ENCODE measurements around the gene CYTH4.

CYTH4 gene

GRCh38 chr22:37258753-37259401 lies 23.4 kb upstream of the CYTH4 start:
- H3K4me3 Mint-ChIP-seq: no peak overlapping the region
- no peaks in the 10 kb centered on the region for H3K36me3 Mint-ChIP-seq (ENCODE audit: low read depth)
- H3K9me3 Mint-ChIP-seq: no peaks in the 10 kb centered on the region
- peak overlapping the region; percentile 22 for H3K27ac Mint-ChIP-seq
- H3K4me1 Mint-ChIP-seq (ENCODE audit: low read depth): peaks cover 39% of the 10 kb centered on the region
- peaks cover 8% of the 10 kb centered on the region for H3K27me3 Mint-ChIP-seq (ENCODE audit: low read depth)

GRCh38 chr22:37259540-37260029 lies 22.7 kb upstream of the CYTH4 start:
- H3K36me3 Mint-ChIP-seq (ENCODE audit: low read depth): no peaks in the 10 kb centered on the region
- peaks cover 6% of the 10 kb centered on the region for H3K9me3 Mint-ChIP-seq
- H3K27ac Mint-ChIP-seq: peak overlapping the region; percentile 55
- H3K4me3 Mint-ChIP-seq: no peak overlapping the region
- peaks cover 39% of the 10 kb centered on the region for H3K4me1 Mint-ChIP-seq (ENCODE audit: low read depth)
- peaks cover 8% of the 10 kb centered on the region for H3K27me3 Mint-ChIP-seq (ENCODE audit: low read depth)

GRCh38 chr22:37260155-37260795 lies 22.0 kb upstream of the CYTH4 start:
- H3K36me3 Mint-ChIP-seq (ENCODE audit: low read depth): peaks cover 1% of the 10 kb centered on the region
- peaks cover 8% of the 10 kb centered on the region for H3K27me3 Mint-ChIP-seq (ENCODE audit: low read depth)
- peaks cover 9% of the 10 kb centered on the region for H3K9me3 Mint-ChIP-seq
- peaks cover 34% of the 10 kb centered on the region for H3K4me1 Mint-ChIP-seq (ENCODE audit: low read depth)
- no peak overlapping the region for H3K27ac Mint-ChIP-seq
- H3K4me3 Mint-ChIP-seq: no peak overlapping the region

DNA sequence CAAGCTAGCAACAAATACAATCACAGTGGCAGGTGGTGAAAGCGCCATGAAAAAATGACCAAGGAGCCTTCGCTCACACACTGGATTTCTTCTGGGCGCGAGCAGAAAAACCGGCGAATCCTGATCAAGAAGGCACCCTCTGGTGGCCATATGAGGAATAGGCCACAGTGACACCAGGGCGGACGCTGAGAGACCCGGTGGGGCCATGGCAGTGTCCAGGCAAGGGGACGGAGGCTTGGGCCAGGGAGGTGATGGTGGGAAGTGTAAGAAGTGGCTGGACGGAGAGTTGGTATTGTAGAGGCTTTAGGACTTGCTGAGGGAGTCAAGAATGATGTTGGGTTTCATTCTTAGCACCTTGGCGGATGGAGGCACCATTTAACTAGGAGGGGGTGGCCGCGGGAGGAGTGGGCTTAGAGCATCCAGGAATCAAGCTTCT lies 21.4 kb upstream of the CYTH4 start:
- peaks cover 9% of the 10 kb centered on the region for H3K9me3 Mint-ChIP-seq
- peaks cover 8% of the 10 kb centered on the region for H3K27me3 Mint-ChIP-seq (ENCODE audit: low read depth)
- H3K27ac Mint-ChIP-seq: peak overlapping the region; percentile 50
- H3K4me3 Mint-ChIP-seq: no peak overlapping the region
- peaks cover 32% of the 10 kb centered on the region for H3K4me1 Mint-ChIP-seq (ENCODE audit: low read depth)
- peaks cover 1% of the 10 kb centered on the region for H3K36me3 Mint-ChIP-seq (ENCODE audit: low read depth)

- Mint-ChIP-seq H3K36me3 (ENCODE audit: low read depth) (peaks cover 1% of the 10 kb centered on the region), H3K4me1 (ENCODE audit: low read depth) (peaks cover 35% of the 10 kb centered on the region), H3K27ac (no peak overlapping the region), H3K27me3 (ENCODE audit: low read depth) (peaks cover 8% of the 10 kb centered on the region), H3K9me3 (peaks cover 9% of the 10 kb centered on the region), H3K4me3 (no peak overlapping the region)
These were observed 20.0 kb upstream of the CYTH4 start for GRCh38 chr22:37262346-37262745.

DNA sequence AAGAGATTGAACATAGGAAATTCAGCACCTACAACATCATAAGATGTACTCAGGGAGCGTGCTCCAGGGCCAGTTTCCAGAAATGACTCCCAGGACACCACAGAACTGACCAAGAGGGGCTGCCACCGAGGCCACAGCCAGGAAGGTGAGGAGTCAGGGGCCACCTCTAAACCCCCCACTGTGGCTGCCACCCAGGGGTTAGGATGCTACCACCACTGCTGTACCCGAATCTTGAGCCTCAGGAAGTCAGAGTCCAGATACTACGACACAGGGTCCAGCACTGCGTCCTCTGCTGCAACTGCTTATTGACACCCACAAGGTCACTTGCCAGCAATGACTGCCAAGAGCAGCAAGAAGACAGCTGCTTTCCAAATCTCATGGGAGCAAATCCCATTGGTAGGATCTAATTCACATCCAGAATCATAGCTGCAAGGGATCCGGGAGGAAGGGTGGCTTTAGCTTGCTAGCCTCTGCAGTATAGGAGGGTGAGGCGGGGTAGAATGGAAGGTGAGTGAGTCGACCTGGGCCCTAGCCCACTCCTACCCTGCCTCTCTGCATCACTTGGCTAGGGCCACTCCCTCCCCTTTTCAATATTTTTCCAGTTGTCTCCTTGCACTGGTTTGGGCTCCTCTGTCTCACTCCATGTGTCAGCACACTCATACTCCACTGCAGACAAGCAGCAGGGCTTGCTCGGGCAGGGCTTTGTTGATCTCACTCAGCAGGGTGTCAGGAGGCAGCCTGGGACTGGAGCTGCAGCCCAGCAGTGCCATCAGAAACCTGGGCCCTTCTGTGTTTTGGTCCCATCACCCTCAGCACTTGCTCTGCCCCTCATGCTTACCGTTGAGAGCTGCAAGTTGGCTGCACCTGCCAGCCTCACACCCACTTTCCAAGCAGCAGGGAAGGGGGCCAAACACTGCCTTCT lies 18.1 kb upstream of the CYTH4 start:
- no peak overlapping the region for H3K4me3 Mint-ChIP-seq
- H3K4me1 Mint-ChIP-seq (ENCODE audit: low read depth): peaks cover 37% of the 10 kb centered on the region
- peaks cover 8% of the 10 kb centered on the region for H3K27me3 Mint-ChIP-seq (ENCODE audit: low read depth)
- no peak overlapping the region for H3K27ac Mint-ChIP-seq
- peaks cover 1% of the 10 kb centered on the region for H3K36me3 Mint-ChIP-seq (ENCODE audit: low read depth)
- peaks cover 9% of the 10 kb centered on the region for H3K9me3 Mint-ChIP-seq

- H3K9me3 Mint-ChIP-seq: peaks cover 9% of the 10 kb centered on the region
- H3K4me3 Mint-ChIP-seq: peak overlapping the region; percentile 74
- H3K4me1 Mint-ChIP-seq (ENCODE audit: low read depth): peaks cover 33% of the 10 kb centered on the region
- H3K36me3 Mint-ChIP-seq (ENCODE audit: low read depth): peaks cover 1% of the 10 kb centered on the region
- peak overlapping the region; percentile 86 for H3K27ac Mint-ChIP-seq
- H3K27me3 Mint-ChIP-seq (ENCODE audit: low read depth): peaks cover 4% of the 10 kb centered on the region
These were observed 15.7 kb upstream of the CYTH4 start for GRCh38 chr22:37266581-37267134.

DNA sequence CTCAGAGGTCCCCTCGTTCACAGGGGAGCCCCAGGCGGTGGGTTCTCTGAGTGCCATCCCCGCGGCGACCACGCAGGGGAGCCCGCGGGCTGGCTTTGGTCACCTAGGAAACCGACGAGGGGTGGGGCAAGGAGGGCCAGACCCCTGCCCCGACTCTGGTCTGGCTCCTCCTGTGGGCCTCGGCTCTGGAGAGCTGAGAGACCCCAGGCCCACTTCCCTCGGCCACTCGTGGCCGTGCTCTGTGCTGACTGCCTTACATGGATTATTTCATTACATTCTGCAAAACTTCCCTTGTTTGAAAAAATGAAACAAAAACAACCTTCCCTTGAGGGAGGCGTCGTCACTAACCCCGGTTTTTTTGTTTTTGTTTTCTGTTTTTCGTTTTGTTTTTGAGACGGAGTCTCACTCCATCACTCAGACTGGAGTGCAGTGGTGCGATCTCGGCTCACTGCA lies 15.1 kb upstream of the CYTH4 start:
- Mint-ChIP-seq H3K9me3 (peaks cover 9% of the 10 kb centered on the region), H3K36me3 (ENCODE audit: low read depth) (peaks cover 1% of the 10 kb centered on the region), H3K27ac (peak overlapping the region; percentile 86), H3K4me1 (ENCODE audit: low read depth) (peaks cover 30% of the 10 kb centered on the region), H3K4me3 (peak overlapping the region; percentile 74), H3K27me3 (ENCODE audit: low read depth) (peaks cover 3% of the 10 kb centered on the region)

DNA sequence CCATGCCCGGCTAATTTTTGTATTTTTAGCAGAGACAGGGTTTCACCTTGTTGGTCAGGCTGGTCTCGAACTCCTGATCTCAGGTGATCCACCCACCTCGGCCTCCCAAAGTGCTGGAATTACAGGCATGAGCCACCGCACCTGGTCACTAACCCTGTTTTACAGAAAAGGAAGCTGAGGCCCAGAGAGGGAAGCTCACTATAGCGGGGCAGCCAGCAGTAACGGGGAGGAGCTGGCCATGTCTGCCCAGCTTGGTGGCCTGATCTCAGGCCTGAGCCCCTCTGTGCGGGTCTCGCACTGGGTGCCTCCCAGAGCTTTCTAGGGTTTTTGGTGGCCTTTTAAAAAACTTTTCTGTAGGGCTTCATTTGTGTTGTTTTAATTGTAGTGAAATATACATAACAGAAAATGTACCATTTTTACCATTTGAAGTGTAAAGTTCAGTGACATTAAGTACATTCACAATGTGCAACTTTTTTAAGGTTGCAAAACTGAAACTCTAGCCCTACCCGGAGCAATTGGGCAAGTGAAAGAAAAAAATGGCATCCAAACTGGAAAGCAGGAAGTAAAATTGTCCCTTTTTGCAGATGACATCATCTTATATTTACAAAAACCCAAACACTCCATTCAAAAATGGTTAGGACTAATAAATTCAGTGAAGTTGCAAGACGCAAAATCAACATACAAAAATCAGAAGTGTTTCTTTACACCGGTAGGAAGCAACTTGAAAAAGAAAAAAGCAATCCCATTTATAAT lies 14.5 kb upstream of the CYTH4 start:
- peaks cover 26% of the 10 kb centered on the region for H3K4me1 Mint-ChIP-seq (ENCODE audit: low read depth)
- no peaks in the 10 kb centered on the region for H3K27me3 Mint-ChIP-seq (ENCODE audit: low read depth)
- peaks cover 9% of the 10 kb centered on the region for H3K9me3 Mint-ChIP-seq
- H3K4me3 Mint-ChIP-seq: peak overlapping the region; percentile 74
- H3K27ac Mint-ChIP-seq: peak overlapping the region; percentile 86
- H3K36me3 Mint-ChIP-seq (ENCODE audit: low read depth): peaks cover 1% of the 10 kb centered on the region

GRCh38 chr22:37269936-37270678 lies 12.2 kb upstream of the CYTH4 start:
- no peak overlapping the region for H3K4me3 Mint-ChIP-seq
- H3K9me3 Mint-ChIP-seq: no peaks in the 10 kb centered on the region
- no peaks in the 10 kb centered on the region for H3K27me3 Mint-ChIP-seq (ENCODE audit: low read depth)
- no peak overlapping the region for H3K27ac Mint-ChIP-seq
- peaks cover under 1% of the 10 kb centered on the region for H3K36me3 Mint-ChIP-seq (ENCODE audit: low read depth)
- H3K4me1 Mint-ChIP-seq (ENCODE audit: low read depth): peaks cover 42% of the 10 kb centered on the region

DNA sequence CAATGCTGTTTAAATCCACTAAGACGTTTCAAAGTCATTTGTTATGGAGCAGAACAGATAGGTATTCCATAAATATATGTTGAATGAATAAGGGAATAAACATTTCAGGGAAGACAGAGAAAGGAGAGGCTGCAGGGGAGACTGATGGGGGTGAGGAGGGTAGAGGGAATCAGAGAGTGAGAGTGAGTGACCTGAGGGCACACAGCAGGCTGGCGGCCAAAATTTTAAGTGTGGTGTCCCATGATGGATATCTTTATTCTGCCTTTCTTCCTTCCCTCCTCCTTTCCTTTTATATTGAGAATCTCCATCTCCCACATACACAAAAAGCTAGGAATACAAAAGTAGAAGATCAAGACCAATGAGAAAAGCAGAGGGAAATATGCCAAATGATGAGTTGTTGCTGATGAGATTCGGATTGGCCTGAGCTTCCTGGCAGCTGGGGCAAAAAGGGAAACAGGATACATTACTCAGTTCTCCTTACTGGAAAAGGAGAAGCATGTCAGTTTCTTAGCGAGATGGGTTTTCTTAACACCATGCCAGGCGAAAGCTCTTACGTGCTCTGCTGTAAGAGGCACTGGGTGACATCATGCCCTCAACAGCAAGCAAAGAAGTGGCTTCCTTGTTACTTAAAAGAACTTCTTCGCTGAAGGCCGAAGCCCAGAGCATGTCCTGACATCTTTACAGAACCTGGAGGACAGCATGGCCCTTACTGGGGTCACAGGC lies 11.2 kb upstream of the CYTH4 start:
- Mint-ChIP-seq H3K27ac (no peak overlapping the region), H3K36me3 (ENCODE audit: low read depth) (no peaks in the 10 kb centered on the region), H3K4me1 (ENCODE audit: low read depth) (peaks cover 48% of the 10 kb centered on the region), H3K4me3 (no peak overlapping the region), H3K9me3 (no peaks in the 10 kb centered on the region), H3K27me3 (ENCODE audit: low read depth) (no peaks in the 10 kb centered on the region)

GRCh38 chr22:37273126-37273845 lies 9.0 kb upstream of the CYTH4 start:
- peak overlapping the region; percentile 13 for H3K27ac Mint-ChIP-seq

More at GRCh38 chr22:37273126-37273845, 9.0 kb upstream of the CYTH4 start:
- Mint-ChIP-seq H3K4me1 (ENCODE audit: low read depth) (peaks cover 47% of the 10 kb centered on the region), H3K9me3 (no peaks in the 10 kb centered on the region), H3K36me3 (ENCODE audit: low read depth) (no peaks in the 10 kb centered on the region), H3K4me3 (no peak overlapping the region), H3K27me3 (ENCODE audit: low read depth) (no peaks in the 10 kb centered on the region)
